ENCODE measurements around the gene RNF31. TPM values are rescaled to one million over a fixed set of nuclear protein-coding genes. Genes with fewer than 3 reads are reported as not detected.

RNF31 gene
- total RNA-seq, 1 donor, result 38.4 TPM

- Histone ChIP-seq H3K9me3 (ENCODE audit: low read depth, low read length) (no peaks in the 10 kb centered on the region), H3K27me3 (ENCODE audit: insufficient read depth, low read length) (no peaks in the 10 kb centered on the region), H3K4me1 (ENCODE audit: insufficient read depth, low read length) (peaks cover 7% of the 10 kb centered on the region), H3K4me3 (ENCODE audit: low read length) (no peak overlapping the region)
Observed at GRCh38 chr14:24204163-24205146, 57.2 kb downstream of the RNF31 start.

- Histone ChIP-seq H3K4me1 (ENCODE audit: insufficient read depth, low read length) (peaks cover 24% of the 10 kb centered on the region), H3K4me3 (ENCODE audit: low read length) (no peak overlapping the region), H3K27me3 (ENCODE audit: insufficient read depth, low read length) (no peaks in the 10 kb centered on the region), H3K9me3 (ENCODE audit: low read depth, low read length) (no peaks in the 10 kb centered on the region)
Observed at GRCh38 chr14:24206260-24207103, 59.2 kb downstream of the RNF31 start.

- Histone ChIP-seq H3K4me3 (ENCODE audit: low read length) (no peak overlapping the region), H3K27me3 (ENCODE audit: insufficient read depth, low read length) (no peaks in the 10 kb centered on the region), H3K9me3 (ENCODE audit: low read depth, low read length) (no peaks in the 10 kb centered on the region), H3K4me1 (ENCODE audit: insufficient read depth, low read length) (peaks cover 29% of the 10 kb centered on the region)
Observed at GRCh38 chr14:24207104-24207551, 59.8 kb downstream of the RNF31 start.

GRCh38 chr14:24207625-24208024, 60.3 kb downstream of the RNF31 start:
- Histone ChIP-seq H3K9me3 (ENCODE audit: low read depth, low read length) (no peaks in the 10 kb centered on the region), H3K27me3 (ENCODE audit: insufficient read depth, low read length) (no peaks in the 10 kb centered on the region), H3K4me3 (ENCODE audit: low read length) (no peak overlapping the region), H3K4me1 (ENCODE audit: insufficient read depth, low read length) (peaks cover 34% of the 10 kb centered on the region)

Other genes starting within 250 kb of the RNF31 start
- 14.1 TPM for gene DHRS4, start 193.7 kb upstream of the RNF31 start, total RNA-seq
- gene DHRS4L2, start 158.6 kb upstream of the RNF31 start, total RNA-seq, result 5.6 TPM
- 0.52 TPM for gene CARMIL3, start 95.5 kb upstream of the RNF31 start, total RNA-seq
- not detected for gene CPNE6, start 75.9 kb upstream of the RNF31 start, total RNA-seq
- gene PCK2, start 53.2 kb upstream of the RNF31 start, total RNA-seq, result 4.6 TPM
- 59.1 TPM for gene DCAF11, start 32.7 kb upstream of the RNF31 start, total RNA-seq
- 1.2 TPM for gene NRL, start 32.5 kb upstream of the RNF31 start, total RNA-seq
- gene FITM1, start 16.8 kb upstream of the RNF31 start, total RNA-seq, result 0.42 TPM
- 218 TPM for gene PSME1, start 11.3 kb upstream of the RNF31 start, total RNA-seq
- 4.1 TPM for gene EMC9, start 5.9 kb upstream of the RNF31 start, total RNA-seq
- gene PSME2, start 888 bp upstream of the RNF31 start, total RNA-seq, result 78.9 TPM
- gene IRF9, start 13.8 kb downstream of the RNF31 start, total RNA-seq, result 126 TPM
- gene REC8, start 24.6 kb downstream of the RNF31 start, total RNA-seq, result 22.7 TPM
- 13.3 TPM for gene IPO4, start 41.3 kb downstream of the RNF31 start, total RNA-seq
- gene TM9SF1, start 47.9 kb downstream of the RNF31 start, total RNA-seq, result 13.6 TPM
- 0.31 TPM for gene TSSK4, start 58.2 kb downstream of the RNF31 start, total RNA-seq
- gene CHMP4A, start 66.0 kb downstream of the RNF31 start, total RNA-seq, result 90.8 TPM
- 4.5 TPM for gene MDP1, start 68.6 kb downstream of the RNF31 start, total RNA-seq
- gene NEDD8, start 84.9 kb downstream of the RNF31 start, total RNA-seq, result 51.2 TPM
- 31.1 TPM for gene GMPR2, start 85.4 kb downstream of the RNF31 start, total RNA-seq
- 70.7 TPM for gene TINF2, start 95.1 kb downstream of the RNF31 start, total RNA-seq
- gene TGM1, start 115.7 kb downstream of the RNF31 start, total RNA-seq, result 4.2 TPM
- gene RABGGTA, start 124.1 kb downstream of the RNF31 start, total RNA-seq, result 25.1 TPM
- 10.4 TPM for gene DHRS1, start 152.3 kb downstream of the RNF31 start, total RNA-seq
- gene NOP9, start 152.4 kb downstream of the RNF31 start, total RNA-seq, result 11.2 TPM
- gene CIDEB, start 160.5 kb downstream of the RNF31 start, total RNA-seq, result 14.4 TPM
- 12.6 TPM for gene LTB4R2, start 162.6 kb downstream of the RNF31 start, total RNA-seq
- gene LTB4R, start 164.0 kb downstream of the RNF31 start, total RNA-seq, result 12.5 TPM
- gene ADCY4, start 187.6 kb downstream of the RNF31 start, total RNA-seq, result 2.3 TPM
- gene RIPK3, start 192.5 kb downstream of the RNF31 start, total RNA-seq, result 9.9 TPM
- gene NFATC4, start 220.7 kb downstream of the RNF31 start, total RNA-seq, result 0.10 TPM

Data from mononuclear cell (primary cell).